Nephron progenitor cell (in vitro differentiated cells): Measurements from ENCODE around the gene RRP12.
A peak's percentile ranks its signal among the peaks of the same experiment; 100 is the strongest.

Source experiments
- DNase-seq: peaks from one replicate; pipeline ENCODE4 v3.0.0; 2021
- H3K27ac Mint-ChIP-seq: 2 replicates; pipeline ENCODE4 v1.8.0; 2021; ENCODE audit warnings: mild to moderate bottlenecking, moderate library complexity, mixed read lengths
- H3K27me3 Mint-ChIP-seq: 2 replicates; pipeline ENCODE4 v1.8.0; 2021; ENCODE audit warnings: mild to moderate bottlenecking, low read depth, mixed read lengths; ENCODE audit not compliant: poor library complexity
- H3K36me3 Mint-ChIP-seq: 2 replicates; pipeline ENCODE4 v1.8.0; 2021; ENCODE audit warnings: low read depth, mixed read lengths
- H3K4me1 Mint-ChIP-seq: 2 replicates; pipeline ENCODE4 v1.8.0; 2021; ENCODE audit warnings: mixed read lengths
- H3K4me3 Mint-ChIP-seq: 2 replicates; pipeline ENCODE4 v1.8.0; 2021; ENCODE audit warnings: mild to moderate bottlenecking, moderate library complexity, mixed read lengths
- H3K9me3 Mint-ChIP-seq: 2 replicates; pipeline ENCODE4 v1.8.0; 2021; ENCODE audit warnings: mild to moderate bottlenecking, moderate library complexity, mixed read lengths
- CTCF ChIP-seq: fragments of 200-600 bp; sonication (generic); IDR thresholded peaks from 2 replicates; pipeline ENCODE4 v1.5.0; 2021; ENCODE audit warnings: antibody characterized with exemption

Gene RRP12

GRCh38 chr10:97404044-97404443, 2.9 kb upstream of the RRP12 start:
- Mint-ChIP-seq H3K4me3 (no peak overlapping the region), H3K4me1 (peaks cover 32% of the 10 kb centered on the region), H3K27me3 (peaks cover 12% of the 10 kb centered on the region), H3K27ac (no peak overlapping the region), H3K9me3 (no peaks in the 10 kb centered on the region), H3K36me3 (no peaks in the 10 kb centered on the region)
- no peak for DNase-seq
- TF ChIP-seq CTCF: no peak

GRCh38 chr10:97401455-97401919, 347 bp upstream of the RRP12 start:
- H3K9me3 Mint-ChIP-seq: no peaks in the 10 kb centered on the region
- peaks cover 12% of the 10 kb centered on the region for H3K27me3 Mint-ChIP-seq
- H3K4me3 Mint-ChIP-seq: peak overlapping the region; percentile 92
- TF ChIP-seq CTCF: no peak
- DNase-seq: no peak
- H3K4me1 Mint-ChIP-seq: peaks cover 23% of the 10 kb centered on the region
- peak overlapping the region; percentile 94 for H3K27ac Mint-ChIP-seq
- H3K36me3 Mint-ChIP-seq: peaks cover 2% of the 10 kb centered on the region

- Mint-ChIP-seq H3K4me3 (peak overlapping the region; percentile 92), H3K27ac (peak overlapping the region; percentile 94), H3K9me3 (no peaks in the 10 kb centered on the region), H3K4me1 (peaks cover 18% of the 10 kb centered on the region), H3K36me3 (peaks cover 12% of the 10 kb centered on the region), H3K27me3 (peaks cover 12% of the 10 kb centered on the region)
- TF ChIP-seq CTCF: no peak
- peak; percentile 32 for DNase-seq
These were observed 1.1 kb downstream of the RRP12 start for GRCh38 chr10:97399843-97400545.

- Mint-ChIP-seq H3K9me3 (no peaks in the 10 kb centered on the region), H3K4me3 (no peak overlapping the region), H3K4me1 (peaks cover 13% of the 10 kb centered on the region), H3K27me3 (no peaks in the 10 kb centered on the region), H3K36me3 (peaks cover 29% of the 10 kb centered on the region), H3K27ac (no peak overlapping the region)
- TF ChIP-seq CTCF: no peak
- no peak for DNase-seq
These were observed 5.1 kb downstream of the RRP12 start for GRCh38 chr10:97396056-97396455.

- no peaks in the 10 kb centered on the region for H3K4me1 Mint-ChIP-seq
- no peak overlapping the region for H3K27ac Mint-ChIP-seq
- no peak for DNase-seq
- H3K9me3 Mint-ChIP-seq: no peaks in the 10 kb centered on the region
- H3K4me3 Mint-ChIP-seq: no peak overlapping the region
- no peaks in the 10 kb centered on the region for H3K27me3 Mint-ChIP-seq
- peaks cover 55% of the 10 kb centered on the region for H3K36me3 Mint-ChIP-seq
- no peak for TF ChIP-seq CTCF
These were observed 8.0 kb downstream of the RRP12 start for GRCh38 chr10:97393034-97393573.

- DNase-seq: no peak
- Mint-ChIP-seq H3K27me3 (no peaks in the 10 kb centered on the region), H3K4me3 (no peak overlapping the region), H3K27ac (no peak overlapping the region), H3K36me3 (peaks cover 59% of the 10 kb centered on the region), H3K9me3 (no peaks in the 10 kb centered on the region), H3K4me1 (no peaks in the 10 kb centered on the region)
- TF ChIP-seq CTCF: no peak
These were observed 11.0 kb downstream of the RRP12 start for GRCh38 chr10:97390091-97390490.
